WI38 (cell line): Measurements from ENCODE around the gene TGFBRAP1.

ENCODE experiments used
- H3K4me3 ChIP-seq: 2 replicates; pipeline ENCODE4 v1.5.1; 2011; ENCODE audit warnings: low read depth, mild to moderate bottlenecking, control low read depth, low read length
- CTCF ChIP-seq: IDR thresholded peaks from 2 replicates; pipeline ENCODE4 v1.5.1; 2012; ENCODE audit warnings: low read depth, mild to moderate bottlenecking, control low read depth, low read length

TGFBRAP1 gene

GRCh38 chr2:105288133-105288532, 41.4 kb downstream of the TGFBRAP1 start:
- H3K4me3 ChIP-seq: no peak overlapping the region
- TF ChIP-seq CTCF: no peak

GRCh38 chr2:105287692-105288091, 41.8 kb downstream of the TGFBRAP1 start:
- TF ChIP-seq CTCF: peak; percentile 43
- H3K4me3 ChIP-seq: no peak overlapping the region

GRCh38 chr2:105283532-105283931, 46.0 kb downstream of the TGFBRAP1 start:
- TF ChIP-seq CTCF: no peak

GRCh38 chr2:105280281-105280680, 49.3 kb downstream of the TGFBRAP1 start:
- TF ChIP-seq CTCF: no peak
- H3K4me3 ChIP-seq: no peak overlapping the region

More at GRCh38 chr2:105283532-105283931, 46.0 kb downstream of the TGFBRAP1 start:
- H3K4me3 ChIP-seq: no peak overlapping the region

- no peak overlapping the region for H3K4me3 ChIP-seq
- no peak for TF ChIP-seq CTCF
Measured at GRCh38 chr2:105279126-105279525, 50.4 kb downstream of the TGFBRAP1 start.

- H3K4me3 ChIP-seq: no peak overlapping the region
- no peak for TF ChIP-seq CTCF
Measured at GRCh38 chr2:105278654-105279053, 50.9 kb downstream of the TGFBRAP1 start.

GRCh38 chr2:105274046-105274445, 55.5 kb downstream of the TGFBRAP1 start:
- TF ChIP-seq CTCF: no peak
- H3K4me3 ChIP-seq: no peak overlapping the region
